Kidney epithelial cell (primary cell): ENCODE measurements around the gene FAM118A. TPM values are rescaled to one million over a fixed set of nuclear protein-coding genes. Genes with fewer than 3 reads are reported as not detected.

Experiments
- DNase-seq: peaks from one replicate; pipeline ENCODE4 v3.0.0-alpha.2; 2010; ENCODE audit warnings: low read depth
- H3K27me3 ChIP-seq: 2 replicates; pipeline ENCODE4 v1.6.0; 2011; ENCODE audit warnings: low read length; ENCODE audit not compliant: control insufficient read depth, insufficient read depth
- H3K36me3 ChIP-seq: 2 replicates; pipeline ENCODE4 v1.5.1; 2011; ENCODE audit warnings: low read length; ENCODE audit not compliant: control insufficient read depth, insufficient read depth
- H3K4me3 ChIP-seq: 2 replicates; pipeline ENCODE4 v1.5.1; 2011; ENCODE audit warnings: low read depth, mild to moderate bottlenecking, control low read depth, low read length
- total RNA-seq: library from RNA; depleted of rRNA; stranded (reverse); fragments of >200 nt; gene quantifications from 2 replicates; pipeline ENCODE4 v1.2.3, GENCODE V29; 2015
- TF ChIP-seq, protein P1 (sequence below): IDR thresholded peaks from 2 replicates; pipeline ENCODE4 v1.5.1; 2011; ENCODE audit warnings: mild to moderate bottlenecking, moderate library complexity, low read length, control low read depth, inconsistent platforms; ENCODE audit not compliant: insufficient read depth, poor library complexity, severe bottlenecking

Gene FAM118A
- total RNA-seq, 1 donor from 2014 or later = 15.3 TPM

DNA sequence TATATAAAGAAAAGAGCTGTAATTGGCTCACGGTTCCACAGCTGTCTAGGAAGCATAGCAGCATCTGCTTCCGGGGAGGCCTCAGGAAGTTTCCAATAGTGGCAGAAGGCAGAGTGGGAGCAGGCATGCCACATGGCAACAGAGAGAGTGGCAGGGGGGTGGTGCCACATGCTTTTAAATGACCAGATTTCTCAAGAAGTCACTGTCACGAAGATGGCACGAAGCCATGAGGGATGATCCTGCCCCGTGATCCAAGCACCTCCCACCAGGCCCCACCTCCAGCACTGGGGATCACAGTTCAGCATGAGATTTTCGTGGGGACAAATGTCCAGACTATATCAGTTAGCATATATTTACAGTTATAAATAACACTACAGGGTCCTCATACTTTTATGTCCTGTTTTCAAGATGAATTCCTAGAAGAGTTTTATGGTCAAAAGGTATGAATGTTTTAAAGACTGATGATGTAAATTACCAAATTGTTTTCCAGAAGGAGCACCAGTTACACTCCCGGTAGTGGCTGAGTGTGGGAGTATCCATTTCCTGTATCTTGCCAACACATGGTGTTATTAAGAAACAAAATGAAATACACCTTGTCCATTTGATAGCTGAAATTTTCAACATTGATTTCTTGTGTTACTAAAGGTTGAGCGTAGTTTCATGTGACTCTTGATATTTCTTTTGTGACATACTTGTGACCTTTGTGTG lies 19.2 kb downstream of the FAM118A start:
- Histone ChIP-seq H3K4me3 (no peak overlapping the region), H3K36me3 (no peaks in the 10 kb centered on the region), H3K27me3 (no peaks in the 10 kb centered on the region)
- no peak for DNase-seq
- TF ChIP-seq, protein P1, sequence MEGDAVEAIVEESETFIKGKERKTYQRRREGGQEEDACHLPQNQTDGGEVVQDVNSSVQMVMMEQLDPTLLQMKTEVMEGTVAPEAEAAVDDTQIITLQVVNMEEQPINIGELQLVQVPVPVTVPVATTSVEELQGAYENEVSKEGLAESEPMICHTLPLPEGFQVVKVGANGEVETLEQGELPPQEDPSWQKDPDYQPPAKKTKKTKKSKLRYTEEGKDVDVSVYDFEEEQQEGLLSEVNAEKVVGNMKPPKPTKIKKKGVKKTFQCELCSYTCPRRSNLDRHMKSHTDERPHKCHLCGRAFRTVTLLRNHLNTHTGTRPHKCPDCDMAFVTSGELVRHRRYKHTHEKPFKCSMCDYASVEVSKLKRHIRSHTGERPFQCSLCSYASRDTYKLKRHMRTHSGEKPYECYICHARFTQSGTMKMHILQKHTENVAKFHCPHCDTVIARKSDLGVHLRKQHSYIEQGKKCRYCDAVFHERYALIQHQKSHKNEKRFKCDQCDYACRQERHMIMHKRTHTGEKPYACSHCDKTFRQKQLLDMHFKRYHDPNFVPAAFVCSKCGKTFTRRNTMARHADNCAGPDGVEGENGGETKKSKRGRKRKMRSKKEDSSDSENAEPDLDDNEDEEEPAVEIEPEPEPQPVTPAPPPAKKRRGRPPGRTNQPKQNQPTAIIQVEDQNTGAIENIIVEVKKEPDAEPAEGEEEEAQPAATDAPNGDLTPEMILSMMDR = no peak

DNA sequence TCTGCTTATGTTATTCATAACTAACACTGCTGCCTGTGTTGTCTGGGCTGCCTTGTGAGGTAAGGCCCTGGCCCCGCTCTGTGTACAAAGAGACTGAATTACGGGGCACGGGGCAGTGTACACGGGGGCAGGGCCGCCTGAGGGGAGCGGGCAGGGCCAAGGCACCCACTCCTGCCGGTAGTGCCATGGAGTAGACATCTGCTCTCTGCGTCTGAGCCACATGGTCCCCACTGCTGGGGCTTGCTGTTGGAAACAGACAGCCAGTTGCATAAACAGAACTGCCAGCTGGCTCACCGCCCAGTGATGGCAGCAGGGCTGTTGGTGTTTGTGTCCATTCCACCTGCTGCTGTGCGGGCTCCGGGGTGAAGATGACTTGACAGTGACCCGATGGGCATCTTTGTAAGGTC lies 19.8 kb downstream of the FAM118A start:
- no peak for DNase-seq
- Histone ChIP-seq H3K36me3 (no peaks in the 10 kb centered on the region), H3K27me3 (no peaks in the 10 kb centered on the region), H3K4me3 (no peak overlapping the region)
- TF ChIP-seq, protein P1 = no peak

- no peaks in the 10 kb centered on the region for H3K36me3 ChIP-seq
- no peak overlapping the region for H3K4me3 ChIP-seq
- no peaks in the 10 kb centered on the region for H3K27me3 ChIP-seq
- TF ChIP-seq, protein P1 = no peak
- no peak for DNase-seq
These were observed 20.8 kb downstream of the FAM118A start for GRCh38 chr22:45330548-45330947.

DNA sequence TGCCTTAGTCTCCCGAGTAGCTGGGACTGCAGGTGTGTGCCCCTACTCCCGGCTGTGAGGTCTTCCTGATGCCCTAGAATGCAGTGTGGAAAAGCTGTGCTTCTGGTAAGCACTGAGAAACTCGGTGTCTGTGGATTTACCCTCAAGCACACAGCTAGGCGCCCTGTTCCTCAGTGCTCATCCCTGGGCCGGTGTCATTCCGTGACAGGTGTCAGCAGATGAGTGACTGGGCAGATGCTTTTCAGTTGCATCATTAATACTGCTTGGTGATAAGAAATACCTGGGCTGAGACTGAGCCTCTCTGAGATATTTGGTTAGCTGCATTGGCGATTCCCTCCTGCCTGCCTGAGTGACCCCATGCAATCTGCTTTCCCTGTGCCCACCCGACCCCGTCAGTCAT lies 21.8 kb downstream of the FAM118A start:
- no peaks in the 10 kb centered on the region for H3K36me3 ChIP-seq
- TF ChIP-seq, protein P1 = no peak
- no peak for DNase-seq
- no peak overlapping the region for H3K4me3 ChIP-seq
- H3K27me3 ChIP-seq = no peaks in the 10 kb centered on the region

- TF ChIP-seq, protein P1 = no peak
- Histone ChIP-seq H3K4me3 (no peak overlapping the region), H3K27me3 (no peaks in the 10 kb centered on the region), H3K36me3 (no peaks in the 10 kb centered on the region)
- no peak for DNase-seq
These were observed 22.3 kb downstream of the FAM118A start for GRCh38 chr22:45332001-45332400.

DNA sequence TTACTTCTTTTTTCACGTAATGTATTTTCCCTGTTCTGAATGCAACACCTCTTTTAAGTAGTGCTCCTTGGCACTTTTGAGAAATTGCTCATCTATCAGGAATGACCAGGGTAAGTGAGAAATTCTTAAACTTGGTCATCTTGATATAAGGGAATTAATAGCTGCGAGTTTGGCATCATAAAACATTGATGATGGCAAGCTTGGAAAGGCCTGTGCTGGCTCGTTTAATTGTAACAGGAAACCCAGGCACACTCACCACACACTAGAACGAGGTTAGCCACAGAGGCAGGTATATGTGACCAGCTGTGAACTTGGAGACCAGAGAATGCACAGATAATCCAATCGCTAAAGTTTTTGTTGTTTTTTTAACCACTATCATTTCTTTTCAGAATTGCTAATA lies 24.3 kb downstream of the FAM118A start:
- Histone ChIP-seq H3K36me3 (no peaks in the 10 kb centered on the region), H3K4me3 (no peak overlapping the region), H3K27me3 (no peaks in the 10 kb centered on the region)
- DNase-seq = no peak
- TF ChIP-seq, protein P1 = no peak
